Astrocyte of the cerebellum (primary cell): Measurements from ENCODE around the gene CCDC34.

Experiments
- DNase-seq: peaks from one replicate; pipeline ENCODE4 v3.0.0-alpha.2; 2011; ENCODE audit warnings: low read depth
- H3K4me3 ChIP-seq: 2 replicates; pipeline ENCODE4 v1.5.1; 2011; ENCODE audit warnings: mild to moderate bottlenecking, low read depth, low read length, moderate library complexity
- in situ Hi-C: cut with HindIII; loops from 2 replicates; pipeline ENCODE4 v1.10.0; 2017; ENCODE audit warnings: low sequenced_read_pairs
- TF ChIP-seq, protein P1 (sequence below): IDR thresholded peaks from 2 replicates; pipeline ENCODE4 v1.5.1; 2012; ENCODE audit warnings: low read length, low read depth, moderate library complexity, mild to moderate bottlenecking; ENCODE audit errors: missing control alignments

Gene CCDC34

DNA sequence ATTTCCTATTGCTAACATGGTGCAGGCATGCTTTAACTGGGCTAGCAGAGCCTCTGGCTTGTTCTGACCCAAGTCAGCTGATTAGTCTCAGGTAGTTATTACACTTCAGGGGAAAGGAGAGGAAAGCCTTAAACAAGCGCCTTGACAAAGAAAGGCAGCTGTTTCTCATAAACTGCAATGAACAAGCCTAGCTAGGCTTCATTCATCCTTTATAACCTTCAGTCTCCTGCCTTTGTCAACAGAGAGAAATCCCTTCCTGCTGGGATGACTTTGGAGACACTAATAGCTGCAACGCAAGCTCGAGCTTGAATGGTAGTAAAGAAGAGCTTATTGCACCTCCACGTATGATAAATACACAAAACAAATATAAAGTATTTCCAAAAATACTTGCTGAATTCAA, 68.4 kb downstream of the CCDC34 start:
- H3K4me3 ChIP-seq, result no peak overlapping the region
- in situ Hi-C loops, result no loop called here
- no peak for DNase-seq
- TF ChIP-seq, protein P1, sequence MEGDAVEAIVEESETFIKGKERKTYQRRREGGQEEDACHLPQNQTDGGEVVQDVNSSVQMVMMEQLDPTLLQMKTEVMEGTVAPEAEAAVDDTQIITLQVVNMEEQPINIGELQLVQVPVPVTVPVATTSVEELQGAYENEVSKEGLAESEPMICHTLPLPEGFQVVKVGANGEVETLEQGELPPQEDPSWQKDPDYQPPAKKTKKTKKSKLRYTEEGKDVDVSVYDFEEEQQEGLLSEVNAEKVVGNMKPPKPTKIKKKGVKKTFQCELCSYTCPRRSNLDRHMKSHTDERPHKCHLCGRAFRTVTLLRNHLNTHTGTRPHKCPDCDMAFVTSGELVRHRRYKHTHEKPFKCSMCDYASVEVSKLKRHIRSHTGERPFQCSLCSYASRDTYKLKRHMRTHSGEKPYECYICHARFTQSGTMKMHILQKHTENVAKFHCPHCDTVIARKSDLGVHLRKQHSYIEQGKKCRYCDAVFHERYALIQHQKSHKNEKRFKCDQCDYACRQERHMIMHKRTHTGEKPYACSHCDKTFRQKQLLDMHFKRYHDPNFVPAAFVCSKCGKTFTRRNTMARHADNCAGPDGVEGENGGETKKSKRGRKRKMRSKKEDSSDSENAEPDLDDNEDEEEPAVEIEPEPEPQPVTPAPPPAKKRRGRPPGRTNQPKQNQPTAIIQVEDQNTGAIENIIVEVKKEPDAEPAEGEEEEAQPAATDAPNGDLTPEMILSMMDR, result no peak

DNA sequence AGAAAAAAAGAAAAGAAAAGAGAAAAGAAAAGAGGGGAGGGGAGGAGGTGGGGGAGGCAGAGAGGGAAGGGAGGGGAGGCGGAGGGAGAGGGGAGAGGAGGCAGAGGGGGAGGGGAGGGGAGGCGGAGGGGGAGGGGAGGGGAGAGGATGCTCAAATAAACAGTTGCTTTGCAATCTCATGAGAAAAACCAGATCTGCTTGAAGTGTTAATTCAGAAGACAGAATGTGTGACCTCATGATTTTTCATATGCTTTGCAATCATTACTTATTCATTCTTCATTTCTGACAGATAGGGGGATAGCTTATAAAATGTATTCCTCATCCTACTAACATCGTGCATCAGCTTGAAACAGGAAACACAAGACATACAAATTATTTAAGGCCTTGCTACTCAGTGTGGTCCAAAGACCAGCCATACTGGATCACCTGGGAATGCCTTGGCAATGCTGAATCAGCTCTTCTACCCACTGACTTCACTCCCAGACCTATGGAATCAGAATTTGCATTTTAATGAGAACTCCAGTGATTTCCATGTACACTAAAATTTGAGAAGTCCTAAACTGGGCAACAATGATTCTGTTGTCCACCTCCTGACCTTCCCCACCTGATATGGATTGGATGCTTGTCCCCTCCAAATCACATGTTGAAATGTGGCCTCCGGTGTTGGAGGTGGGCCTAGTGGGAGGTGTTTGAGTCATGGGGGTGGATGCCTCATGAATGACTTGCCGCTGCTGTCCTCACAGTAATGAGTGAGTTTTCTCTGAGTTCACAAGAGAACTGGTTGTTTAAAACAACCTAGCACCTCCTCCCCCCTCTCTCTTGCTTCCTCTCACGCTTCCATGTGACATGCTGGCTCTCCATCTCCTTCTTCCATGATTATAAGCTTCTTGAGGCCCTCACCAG, 69.2 kb downstream of the CCDC34 start:
- in situ Hi-C loops, result no loop called here
- DNase-seq, result no peak
- TF ChIP-seq, protein P1, result no peak
- H3K4me3 ChIP-seq, result no peak overlapping the region

DNA sequence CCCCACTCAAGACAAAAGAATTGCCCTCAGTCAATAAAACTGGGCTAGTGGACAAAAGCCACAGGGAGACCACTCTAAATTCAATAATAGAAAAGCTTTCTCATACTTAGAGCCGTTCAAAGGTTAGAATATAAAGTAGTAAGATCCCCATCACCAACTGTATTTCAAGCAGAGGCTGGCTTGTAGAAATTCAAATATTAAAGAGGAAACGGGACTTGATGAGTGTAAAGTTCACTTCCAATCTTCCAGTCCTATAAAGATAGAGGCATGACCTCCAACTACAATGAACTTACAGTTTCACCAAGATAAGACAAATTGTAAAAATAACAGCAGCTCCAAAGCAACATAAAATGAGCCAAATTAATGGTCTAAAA, 70.4 kb downstream of the CCDC34 start:
- H3K4me3 ChIP-seq, result no peak overlapping the region
- in situ Hi-C loops, result no loop called here
- DNase-seq, result no peak
- TF ChIP-seq, protein P1, result no peak

- no peak for DNase-seq
- H3K4me3 ChIP-seq, result no peak overlapping the region
- TF ChIP-seq, protein P1, result no peak
- in situ Hi-C loops, result no loop called here
Observed at GRCh38 chr11:27291954-27292636, 70.9 kb downstream of the CCDC34 start.

DNA sequence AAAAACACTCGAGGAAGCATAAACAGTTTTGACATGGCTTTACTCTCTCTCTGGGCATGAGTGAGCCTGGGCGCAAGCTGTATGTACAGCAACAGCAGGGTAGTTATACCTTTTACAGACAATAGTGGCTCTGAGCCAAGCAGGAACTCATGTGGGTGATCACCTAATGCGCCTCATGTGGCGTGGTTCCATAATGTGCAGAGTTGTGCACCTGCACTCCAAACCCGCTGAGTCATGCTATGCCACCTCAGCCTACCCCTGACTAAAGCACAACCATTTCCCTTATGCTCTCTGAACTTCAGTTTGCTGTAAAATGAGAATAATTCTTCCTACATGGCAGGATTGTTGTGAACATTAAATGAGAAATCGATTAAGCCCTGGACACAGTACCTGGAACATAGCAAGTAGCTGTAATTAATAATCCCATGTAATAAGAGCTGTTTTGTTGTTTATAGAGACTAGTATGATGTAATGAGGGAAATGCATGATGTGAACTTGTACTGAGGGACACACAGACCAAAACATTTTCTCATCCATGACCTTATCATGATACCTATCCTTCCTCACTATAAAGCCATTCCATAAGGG, 71.6 kb downstream of the CCDC34 start:
- in situ Hi-C loops, result no loop called here
- DNase-seq, result no peak

GRCh38 chr11:27290261-27291050, 72.6 kb downstream of the CCDC34 start:
- TF ChIP-seq, protein P1, result no peak
- in situ Hi-C loops, result no loop called here
- DNase-seq, result no peak
- no peak overlapping the region for H3K4me3 ChIP-seq

More for the DNA sequence above, 71.6 kb downstream of the CCDC34 start:
- TF ChIP-seq, protein P1, result no peak
- no peak overlapping the region for H3K4me3 ChIP-seq
